ENCODE results near the gene CHAT. TPM values are rescaled to one million over a fixed set of nuclear protein-coding genes. Genes with fewer than 3 reads are reported as not detected.

The CHAT gene
- total and polyA plus RNA-seq, 2 donors (not counting 3 experiments of a cell fraction or from before 2014, with no cell fraction given): not detected

- Histone ChIP-seq H3K9me1 (replicated peaks; ENCODE audit: control insufficient read depth, extremely low read depth, insufficient read depth, low read length) (no peaks in the 10 kb centered on the region), H3K36me3 (ENCODE audit: control insufficient read depth in 2 of 2, extremely low read depth in 1 of 2, insufficient read depth in 2 of 2, low read length in 2 of 2) (no peaks in the 10 kb centered on the region), H3K4me1 (ENCODE audit: control insufficient read depth, extremely low read depth, insufficient read depth, low read length) (no peaks in the 10 kb centered on the region), H3K9ac (replicated peaks; ENCODE audit: extremely low read depth, insufficient read depth, low read length) (no peak overlapping the region), H3K4me2 (ENCODE audit: insufficient read depth, low read length) (no peak overlapping the region), H3K9me3 (replicated peaks; ENCODE audit: control insufficient read depth, insufficient read depth, low read length) (no peaks in the 10 kb centered on the region), H3K27me3 (ENCODE audit: control insufficient read depth in 2 of 2, insufficient read depth in 2 of 2, low read length in 2 of 2) (peaks cover 23 to 26% of the 10 kb centered on the region in 2 experiments), H4K20me1 (replicated peaks; ENCODE audit: control insufficient read depth, extremely low read depth, insufficient read depth, low read length) (no peaks in the 10 kb centered on the region), H2AFZ (ENCODE audit: low read depth, low read length) (no peak overlapping the region), H3K4me3 (replicated peaks in 1 of 3; ENCODE audit: insufficient read depth in 1 of 3, low read depth in 1 of 3, low read length in 3 of 3) (no peak overlapping the region), H3K27ac (ENCODE audit: insufficient read depth, low read depth, low read length) (no peak overlapping the region), H3K79me2 (ENCODE audit: control insufficient read depth, insufficient read depth, low read length) (no peaks in the 10 kb centered on the region)
- ChIA-PET CTCF (interaction anchor here (1.1 to 1.2 kb wide), 2 partner anchors 9 to 28 kb away, joined by 3 read pairs; no protein-coding TSS in a partner anchor), POLR2A (no interaction called here)
- no peak for FAIRE-seq
- BruUV-seq (replicated peaks): no TSS peak
- intact Hi-C loops (cut with micrococcal nuclease): no loop called here
- TF ChIP-seq EZH2 (IDR thresholded peaks at IDR 0.05; ENCODE audit: borderline replicate concordance, low read depth, low read length, severe bottlenecking): no peak
- no peak for TF ChIP-seq MAX (IDR thresholded peaks at IDR 0.05; ENCODE audit: insufficient read depth, insufficient read length)
- TF ChIP-seq JUN (IDR thresholded peaks at IDR 0.05; ENCODE audit: borderline replicate concordance, insufficient read depth, insufficient read length, low read depth): no peak
- TF ChIP-seq POLR2AphosphoS5 (IDR thresholded peaks at IDR 0.05; ENCODE audit: insufficient read depth, low read depth, low read length): no peak
- no peak for TF ChIP-seq GATA2 (IDR thresholded peaks at IDR 0.05; ENCODE audit: insufficient read depth, insufficient read length, low read depth, low read length)
- TF ChIP-seq CTCF (IDR thresholded peaks at IDR 0.05; ENCODE audit: extremely low read depth in 1 of 2, insufficient read depth in 1 of 2, low read depth in 1 of 2, low read length in 2 of 2): no peak
- no peak for TF ChIP-seq POLR2A (IDR thresholded peaks at IDR 0.05; ENCODE audit: low read depth, low read length)
- no peak for TF ChIP-seq FOS (IDR thresholded peaks at IDR 0.05; ENCODE audit: borderline replicate concordance, insufficient read depth, low read length)
- TF ChIP-seq MYC (IDR thresholded peaks at IDR 0.05; ENCODE audit: low read depth, low read length): no peak
- dilution Hi-C loops (cut with MboI; ENCODE audit: extremely low pct_ligation_motif_present, low sequenced_read_pairs): no loop called here
- DNase-seq (ENCODE audit: low read depth, low spot score): no peak
Measured at GRCh38 chr10:49618821-49619220, 5.0 kb downstream of the CHAT start.
